Gastrocnemius medialis (tissue), 4 donors: ENCODE data around the gene SLTM. TPM values are rescaled to one million over a fixed set of nuclear protein-coding genes. Genes with fewer than 3 reads are reported as not detected.
"Not testable (repeated sequence)": the region's sequence is repeated elsewhere in the genome, so short reads cannot be mapped to it uniquely, and the experiment has no call there.

ENCODE experiments used
- ATAC-seq, 2 donors: fragments of 150-250 bp; one replicate each; pipeline ENCODE4 v1.9.1; 2016
- DNase-seq, 2 donors: peaks; one replicate each; pipeline ENCODE4 v3.0.0-alpha.2; 2019
- H3K27ac ChIP-seq, 4 donors: fragments of 200-600 bp; sonication (generic); 1 replicate in 1 of 4; 2 replicates in 3 of 4; pipeline ENCODE4 v1.5.1; 2016 to 2018; ENCODE audit warnings: mild to moderate bottlenecking in 2 of 4, moderate library complexity in 1 of 4
- H3K27me3 ChIP-seq, 3 donors: fragments of 200-600 bp; sonication (generic) in 2 of 3; 1 replicate in 1 of 3; 2 replicates in 2 of 3; pipeline versions ENCODE4 v1.5.1 to v1.6.0; 2016 to 2019; ENCODE audit warnings: mild to moderate bottlenecking in 1 of 3, moderate library complexity in 1 of 3
- H3K36me3 ChIP-seq, 2 donors: fragments of 200-600 bp; sonication (generic) in 1 of 2; one replicate each; pipeline ENCODE4 v1.5.1; 2017 to 2018
- H3K4me1 ChIP-seq, 2 donors: fragments of 200-600 bp; sonication (generic) in 1 of 2; one replicate each; pipeline ENCODE4 v1.5.1; 2016 to 2017; ENCODE audit warnings: mild to moderate bottlenecking in 2 of 2
- H3K4me3 ChIP-seq, 4 donors: fragments of 200-600 bp; sonication (generic) in 3 of 4; 1 replicate in 1 of 4; 2 replicates in 3 of 4; pipeline ENCODE4 v1.5.1; 2016 to 2019; ENCODE audit warnings: mild to moderate bottlenecking in 2 of 4
- H3K9me3 ChIP-seq, 3 donors: fragments of 200-600 bp; sonication (generic) in 2 of 3; 1 replicate in 1 of 3; 2 replicates in 2 of 3; pipeline ENCODE4 v1.5.1; 2016 to 2019
- CTCF ChIP-seq, 5 experiments: fragments of 450-650 bp in 3 of 5; fragments of 200-600 bp in 2 of 5; sonication (generic) in 2 of 5; IDR thresholded peaks in 4 of 5; conservative IDR thresholded peaks in 1 of 5; 1 replicate in 4 of 5; 2 replicates in 1 of 5; pipeline ENCODE4 v1.5.1; 2016 to 2019; ENCODE audit warnings: antibody characterized with exemption in 5 of 5, mild to moderate bottlenecking in 3 of 5, moderate library complexity in 3 of 5
- POLR2A ChIP-seq, 2 donors: fragments of 450-650 bp; IDR thresholded peaks; one replicate each; pipeline ENCODE4 v1.6.1; 2017; ENCODE audit warnings: antibody characterized with exemption in 2 of 2, mild to moderate bottlenecking in 2 of 2, moderate library complexity in 2 of 2
- in situ Hi-C, 4 donors: fragments of 200-750 bp; cut with MboI; loops; one replicate each; pipeline versions ENCODE4 v1.15.0 to v1.8.0; 2017; ENCODE audit warnings: low sequenced_read_pairs in 4 of 4
- intact Hi-C: fragments of 100-400 bp; cut with DNase I; formaldehyde crosslinking; loops from one replicate; pipeline ENCODE4 v1.15.1; 2023; ENCODE audit warnings: low total_unique reads
- total RNA-seq, 4 donors: library from RNA; depleted of rRNA; stranded (reverse); fragments of >200 nt; gene quantifications; one replicate each; pipeline versions ENCODE4 v1.1.0 to v1.2.3, GENCODE V29; 2016

The SLTM gene
- total RNA-seq, 4 donors from 2014 or later, result 46.5 to 76.2 (median 60.9) TPM

GRCh38 chr15:58951388-58952007 lies 18.0 kb upstream of the SLTM start:
- ATAC-seq (no peak), DNase-seq (no peak)
- in situ Hi-C loops, result no loop called here
- Histone ChIP-seq H3K4me1 (no peaks in the 10 kb centered on the region), H3K27ac (no peak overlapping the region), H3K27me3 (no peaks in the 10 kb centered on the region), H3K4me3 (no peak overlapping the region), H3K36me3 (no peaks in the 10 kb centered on the region), H3K9me3 (no peaks in the 10 kb centered on the region)
- intact Hi-C loops, result no loop called here
- TF ChIP-seq POLR2A (IDR thresholded peaks at IDR 0.05), result no peak
- no peak for TF ChIP-seq CTCF (IDR thresholded peaks at IDR 0.05 in 4 of 5, conservative IDR thresholded peaks at IDR 0.05 in 1 of 5)

GRCh38 chr15:58947179-58947578 lies 13.7 kb upstream of the SLTM start:
- Histone ChIP-seq H3K36me3 (no peaks in the 10 kb centered on the region), H3K27me3 (no peaks in the 10 kb centered on the region), H3K9me3 (no peaks in the 10 kb centered on the region), H3K27ac (no peak overlapping the region), H3K4me3 (no peak overlapping the region), H3K4me1 (no peaks in the 10 kb centered on the region)
- TF ChIP-seq CTCF (IDR thresholded peaks at IDR 0.05 in 4 of 5, conservative IDR thresholded peaks at IDR 0.05 in 1 of 5) (no peak), POLR2A (IDR thresholded peaks at IDR 0.05) (no peak)
- intact Hi-C loops (no loop called here), in situ Hi-C loops (no loop called here)
- ATAC-seq, result no peak
- DNase-seq, result no peak

- Histone ChIP-seq H3K4me1 (peaks cover 13 to 26% of the 10 kb centered on the region in 2 donors), H3K27ac (peak overlapping the region in 3 of 4 donors; percentile 93 to 99 (median 96))
- H3K4me3 ChIP-seq, ATAC-seq, H3K36me3 ChIP-seq, DNase-seq, H3K9me3 ChIP-seq, H3K27me3 ChIP-seq, in situ Hi-C loops: not testable (repeated sequence)
- intact Hi-C loops, result loop anchor here (5.0 kb wide), 3 partner anchors 188 to 1228 kb away; partner anchors contain the start of genes ADAM10 and POLR2M
Observed at GRCh38 chr15:58934974-58935373, 1.5 kb upstream of the SLTM start.

- Histone ChIP-seq H3K27ac (peak overlapping the region; percentile 93 to 99 (median 96)), H3K36me3 (no peaks in the 10 kb centered on the region), H3K27me3 (no peaks in the 10 kb centered on the region), H3K9me3 (no peaks in the 10 kb centered on the region), H3K4me3 (peak overlapping the region; percentile 73 to 77 (median 75)), H3K4me1 (peaks cover 13 to 26% of the 10 kb centered on the region in 2 donors)
- intact Hi-C loops (loop anchor here (5.0 kb wide), 3 partner anchors 187 to 1227 kb away; partner anchors contain the start of genes ADAM10 and POLR2M), in situ Hi-C loops (no loop called here)
- TF ChIP-seq POLR2A (IDR thresholded peaks at IDR 0.05) (no peak), CTCF (IDR thresholded peaks at IDR 0.05 in 4 of 5, conservative IDR thresholded peaks at IDR 0.05 in 1 of 5) (no peak)
- ATAC-seq, result no peak
- no peak for DNase-seq
Observed at GRCh38 chr15:58934521-58934920, 1.0 kb upstream of the SLTM start.

- Histone ChIP-seq H3K27ac (peak overlapping the region; percentile 93 to 99 (median 96)), H3K4me1 (peaks cover 13 to 26% of the 10 kb centered on the region in 2 donors), H3K4me3 (peak overlapping the region; percentile 73 to 77 (median 75)), H3K36me3 (peaks cover 0 to 2% of the 10 kb centered on the region in 2 donors), H3K27me3 (no peaks in the 10 kb centered on the region), H3K9me3 (no peaks in the 10 kb centered on the region)
- no peak for DNase-seq
- intact Hi-C loops, result loop anchor here (5.0 kb wide), 3 partner anchors 187 to 1227 kb away; partner anchors contain the start of genes ADAM10 and POLR2M
- in situ Hi-C loops, result no loop called here
- ATAC-seq, result peak; percentile 32 to 48
- TF ChIP-seq POLR2A (IDR thresholded peaks at IDR 0.05), result no peak
- TF ChIP-seq CTCF (IDR thresholded peaks at IDR 0.05 in 4 of 5, conservative IDR thresholded peaks at IDR 0.05 in 1 of 5), result no peak
Observed at GRCh38 chr15:58934114-58934447, 602 bp upstream of the SLTM start.
